NB4 (cell line): ENCODE results near the gene ABHD1.
"Not testable (repeated sequence)": the region's sequence is repeated elsewhere in the genome, so short reads cannot be mapped to it uniquely, and the experiment has no call there.

Experiments used
- DNase-seq: peaks from one replicate; pipeline ENCODE4 v3.0.0; 2010; ENCODE audit warnings: low read depth
- H3K4me3 ChIP-seq: one replicate; pipeline ENCODE4 v1.5.1; 2011; ENCODE audit warnings: mild to moderate bottlenecking, low read depth, low read length, moderate library complexity
- MYC ChIP-seq: IDR thresholded peaks from 2 replicates; pipeline ENCODE4 v1.6.1; 2011; ENCODE audit warnings: low read depth, low read length
- POLR2A ChIP-seq: IDR thresholded peaks from 2 replicates; pipeline ENCODE4 v1.6.1; 2011; ENCODE audit warnings: mild to moderate bottlenecking; ENCODE audit not compliant: insufficient read length; ENCODE audit errors: extremely low read depth
- TF ChIP-seq, protein P1 (sequence below): IDR thresholded peaks from 2 replicates; pipeline ENCODE4 v1.6.1; 2011; ENCODE audit warnings: low read depth, low read length
- TF ChIP-seq, protein P2 (sequence below): IDR thresholded peaks from one replicate; pipeline ENCODE4 v1.5.1; 2012; ENCODE audit warnings: low read depth, low read length

The ABHD1 gene

DNA sequence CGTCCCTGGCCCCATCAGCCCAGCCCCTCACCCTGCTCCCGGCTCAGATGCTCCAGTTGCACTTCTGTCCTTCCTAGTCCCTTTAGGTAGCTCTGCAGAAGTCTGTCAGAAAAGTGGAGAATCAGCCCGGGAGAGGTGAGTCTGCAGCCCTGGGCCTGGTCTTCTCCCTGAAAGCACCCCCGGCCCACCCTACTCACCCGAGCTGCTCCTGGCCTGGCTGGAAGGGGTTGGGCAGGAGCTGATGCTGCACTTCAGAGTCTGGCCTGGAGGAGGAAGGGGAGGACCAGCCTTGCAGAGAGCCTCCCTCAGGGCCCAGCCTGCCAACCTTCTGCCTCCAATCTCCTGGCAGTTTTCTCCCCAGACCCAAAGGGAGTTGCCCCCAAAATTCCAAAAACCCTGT, 21.3 kb upstream of the ABHD1 start:
- H3K4me3 ChIP-seq, result no peak overlapping the region
- DNase-seq, result no peak
- TF ChIP-seq, protein P1, sequence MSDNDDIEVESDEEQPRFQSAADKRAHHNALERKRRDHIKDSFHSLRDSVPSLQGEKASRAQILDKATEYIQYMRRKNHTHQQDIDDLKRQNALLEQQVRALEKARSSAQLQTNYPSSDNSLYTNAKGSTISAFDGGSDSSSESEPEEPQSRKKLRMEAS, result no peak
- TF ChIP-seq MYC, result no peak
- TF ChIP-seq, protein P2, sequence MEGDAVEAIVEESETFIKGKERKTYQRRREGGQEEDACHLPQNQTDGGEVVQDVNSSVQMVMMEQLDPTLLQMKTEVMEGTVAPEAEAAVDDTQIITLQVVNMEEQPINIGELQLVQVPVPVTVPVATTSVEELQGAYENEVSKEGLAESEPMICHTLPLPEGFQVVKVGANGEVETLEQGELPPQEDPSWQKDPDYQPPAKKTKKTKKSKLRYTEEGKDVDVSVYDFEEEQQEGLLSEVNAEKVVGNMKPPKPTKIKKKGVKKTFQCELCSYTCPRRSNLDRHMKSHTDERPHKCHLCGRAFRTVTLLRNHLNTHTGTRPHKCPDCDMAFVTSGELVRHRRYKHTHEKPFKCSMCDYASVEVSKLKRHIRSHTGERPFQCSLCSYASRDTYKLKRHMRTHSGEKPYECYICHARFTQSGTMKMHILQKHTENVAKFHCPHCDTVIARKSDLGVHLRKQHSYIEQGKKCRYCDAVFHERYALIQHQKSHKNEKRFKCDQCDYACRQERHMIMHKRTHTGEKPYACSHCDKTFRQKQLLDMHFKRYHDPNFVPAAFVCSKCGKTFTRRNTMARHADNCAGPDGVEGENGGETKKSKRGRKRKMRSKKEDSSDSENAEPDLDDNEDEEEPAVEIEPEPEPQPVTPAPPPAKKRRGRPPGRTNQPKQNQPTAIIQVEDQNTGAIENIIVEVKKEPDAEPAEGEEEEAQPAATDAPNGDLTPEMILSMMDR, result no peak
- TF ChIP-seq POLR2A, result no peak

DNA sequence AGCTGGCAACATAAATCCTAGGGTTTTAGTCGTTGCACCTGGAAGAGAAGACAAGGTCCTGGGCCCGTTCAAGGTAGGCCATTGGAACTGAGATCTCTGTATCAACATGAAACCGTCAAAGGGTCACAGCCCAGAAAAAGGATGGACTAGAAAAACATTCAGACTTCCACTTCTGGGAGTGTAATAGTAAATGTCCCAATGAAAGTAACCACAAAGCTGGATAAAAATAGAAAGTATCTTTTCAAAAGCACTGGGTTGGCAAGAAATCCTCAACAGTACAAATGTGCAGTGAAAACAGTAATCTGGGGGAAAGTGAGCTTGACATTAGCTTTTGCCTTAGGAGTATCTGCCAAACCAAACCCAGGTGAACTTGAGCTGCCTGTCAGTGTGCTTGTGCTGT, 17.6 kb upstream of the ABHD1 start:
- TF ChIP-seq, protein P1, result no peak
- TF ChIP-seq POLR2A (no peak), MYC (no peak)
- TF ChIP-seq, protein P2, result no peak
- no peak overlapping the region for H3K4me3 ChIP-seq
- no peak for DNase-seq

DNA sequence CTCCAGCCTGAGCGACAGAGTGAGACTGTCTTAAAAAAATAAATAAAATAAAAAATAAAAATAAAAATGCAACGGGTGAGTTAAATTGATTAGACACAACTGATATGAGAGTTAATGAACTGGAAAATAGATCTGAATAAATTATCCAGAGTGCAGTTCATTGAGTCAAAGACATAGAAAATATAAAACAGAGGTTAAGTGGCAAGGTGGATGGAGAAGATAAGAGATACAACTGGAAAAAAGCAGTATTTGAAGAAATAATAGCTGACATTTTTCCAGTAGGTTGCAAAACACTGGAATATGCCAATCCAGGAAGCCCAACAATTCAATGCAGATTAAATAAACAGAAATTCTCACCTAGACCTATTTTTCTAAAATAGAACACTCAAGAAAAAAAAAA, 15.4 kb upstream of the ABHD1 start:
- no peak overlapping the region for H3K4me3 ChIP-seq
- no peak for TF ChIP-seq MYC
- TF ChIP-seq, protein P1, result no peak
- TF ChIP-seq, protein P2, result no peak
- TF ChIP-seq POLR2A, result no peak
- DNase-seq, result no peak

DNA sequence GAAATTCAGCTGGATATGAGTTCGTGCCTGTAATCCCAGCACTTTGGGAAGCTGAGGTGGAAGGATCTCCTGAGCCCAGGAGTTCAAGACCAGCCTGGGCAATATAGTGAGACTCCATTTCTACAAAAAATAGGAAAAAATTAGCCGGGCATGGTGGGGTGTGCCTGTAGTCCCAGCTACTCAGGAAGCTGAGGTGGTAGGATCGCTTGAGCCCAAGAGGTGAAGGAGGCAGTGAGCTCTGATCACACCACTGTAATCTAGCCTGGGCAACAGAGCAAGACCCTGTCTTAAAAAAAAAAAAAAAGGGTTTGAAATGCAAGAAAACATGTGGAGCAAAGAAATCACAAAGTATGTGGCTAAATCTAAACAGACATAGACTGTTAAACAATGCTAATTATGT, 14.5 kb upstream of the ABHD1 start:
- no peak overlapping the region for H3K4me3 ChIP-seq
- TF ChIP-seq, protein P1, result no peak
- no peak for TF ChIP-seq POLR2A
- TF ChIP-seq, protein P2, result no peak
- no peak for TF ChIP-seq MYC
- DNase-seq, result no peak

DNA sequence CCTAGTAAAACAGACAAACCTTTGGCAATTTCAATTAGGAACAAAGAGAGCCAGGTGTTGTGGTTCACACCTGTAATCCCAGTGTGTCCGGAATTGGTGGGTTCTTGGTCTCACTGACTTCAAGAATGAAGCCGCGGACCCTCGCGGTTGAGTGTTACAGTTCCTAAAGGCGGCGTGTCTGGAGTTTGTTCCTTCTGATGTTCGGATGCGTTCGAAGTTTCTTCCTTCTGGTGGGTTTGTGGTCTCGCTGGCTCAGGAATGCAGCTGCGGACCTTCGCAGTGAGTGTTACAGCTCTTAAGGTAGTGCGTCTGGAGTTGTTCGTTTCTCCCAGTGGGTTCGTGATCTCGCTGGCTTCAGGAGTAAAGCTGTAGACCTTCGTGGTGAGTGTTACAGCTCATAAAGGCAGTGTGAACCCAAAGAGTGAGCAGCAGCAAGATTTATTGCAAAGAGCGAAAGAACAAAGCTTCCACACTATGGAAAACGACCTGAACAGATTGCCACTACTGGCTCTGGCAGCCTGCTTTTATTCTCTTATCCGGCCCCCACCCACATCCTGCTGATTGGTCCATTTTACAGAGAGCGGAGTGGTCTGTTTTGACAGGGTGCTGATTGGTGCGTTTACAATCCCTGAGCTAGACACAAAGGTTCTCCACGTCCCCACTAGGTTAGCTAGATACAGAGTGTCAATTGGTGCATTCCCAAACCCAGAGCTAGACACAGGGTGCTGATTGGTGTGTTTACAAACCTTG, 12.8 kb upstream of the ABHD1 start:
- H3K4me3 ChIP-seq, DNase-seq: not testable (repeated sequence)

DNA sequence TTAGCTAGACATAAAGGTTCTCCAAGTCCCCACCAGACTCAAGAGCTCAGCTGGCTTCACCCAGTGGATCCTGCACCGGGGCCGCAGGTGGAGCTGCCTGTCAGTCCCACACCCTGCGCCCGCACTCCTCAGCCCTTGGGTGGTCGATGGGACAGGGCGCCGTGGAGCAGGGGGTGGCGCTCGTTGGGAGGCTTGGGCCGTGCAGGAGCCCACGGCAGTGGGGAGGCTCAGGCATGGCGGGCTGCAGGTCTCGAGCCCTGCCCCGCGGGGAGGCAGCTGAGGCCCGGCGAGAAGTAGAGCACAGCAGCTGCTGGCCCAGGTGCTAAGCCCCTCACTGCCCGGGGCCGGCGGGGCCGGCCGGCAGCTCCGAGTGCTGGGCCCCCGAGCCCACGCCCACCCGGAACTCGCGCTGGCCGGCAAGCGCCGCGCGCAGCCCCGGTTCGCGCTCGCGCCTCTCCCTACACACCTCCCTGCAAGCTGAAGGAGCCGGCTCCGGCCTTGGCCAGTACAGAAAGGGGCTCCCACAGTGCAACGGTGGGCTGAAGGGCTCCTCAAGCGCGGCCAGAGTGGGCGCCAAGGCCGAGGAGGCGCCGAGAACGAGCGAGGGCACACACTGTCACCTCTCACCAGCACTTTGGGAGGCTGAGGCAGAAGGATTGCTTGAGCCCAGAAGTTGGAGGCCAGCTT, 12.1 kb upstream of the ABHD1 start:
- not testable (repeated sequence) for H3K4me3 ChIP-seq, DNase-seq

DNA sequence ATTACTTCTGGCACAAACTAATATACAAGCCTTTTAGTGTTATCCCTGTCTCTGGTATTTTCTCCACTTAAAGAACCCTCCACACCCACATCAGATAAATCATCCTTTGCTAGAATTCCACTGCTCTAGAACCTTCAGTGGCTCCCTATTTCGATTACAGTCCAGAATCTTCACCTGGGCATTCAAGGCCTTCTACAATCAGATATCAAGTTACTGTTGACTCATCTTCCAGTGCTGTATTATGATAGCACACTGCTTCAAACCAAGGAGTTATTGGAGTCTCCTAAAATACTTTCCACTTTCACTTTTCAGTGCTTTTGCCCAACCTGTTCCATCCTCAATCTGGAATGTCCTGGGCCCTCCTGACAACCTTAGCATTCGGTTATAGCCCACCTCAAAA, 8.1 kb upstream of the ABHD1 start:
- H3K4me3 ChIP-seq, result no peak overlapping the region
- DNase-seq, result no peak
- TF ChIP-seq, protein P1, result no peak
- TF ChIP-seq MYC (no peak), POLR2A (no peak)
- TF ChIP-seq, protein P2, result no peak
